Limb (tissue), 2 donors: ENCODE results near the gene TGFBRAP1.
"Not testable (repeated sequence)": the region's sequence is repeated elsewhere in the genome, so short reads cannot be mapped to it uniquely, and the experiment has no call there.

Experiments used
- DNase-seq, 2 donors: peaks; one replicate each; pipeline ENCODE4 v3.0.0-alpha.2; 2016; ENCODE audit errors: extremely low spot score in 2 of 2

The TGFBRAP1 gene

GRCh38 chr2:105357122-105357521 is 27.6 kb upstream of the TGFBRAP1 start:
- no peak for DNase-seq

- DNase-seq: peak in 1 of 2 donors; percentile 56
These were observed 15.3 kb upstream of the TGFBRAP1 start for GRCh38 chr2:105344704-105345345.

GRCh38 chr2:105339414-105339813 is 9.9 kb upstream of the TGFBRAP1 start:
- DNase-seq: no peak

- DNase-seq: no peak
These were observed 8.5 kb upstream of the TGFBRAP1 start for GRCh38 chr2:105338020-105338385.

- DNase-seq: peak; percentile 94 to 95
These were observed 7.8 kb upstream of the TGFBRAP1 start, which contains the start of gene C2orf49 for GRCh38 chr2:105337122-105338019. C2orf49 (plus strand) TSS chr2:105337540; CDS start chr2:105337588, 48 bp downstream.

- no peak for DNase-seq
These were observed 7.2 kb upstream of the TGFBRAP1 start for GRCh38 chr2:105336786-105337121.

- no peak for DNase-seq
These were observed 5.9 kb upstream of the TGFBRAP1 start for GRCh38 chr2:105335469-105335868.

GRCh38 chr2:105334211-105334610 is 4.7 kb upstream of the TGFBRAP1 start:
- DNase-seq: no peak

- no peak for DNase-seq
These were observed 1.3 kb upstream of the TGFBRAP1 start for GRCh38 chr2:105330681-105331375.

GRCh38 chr2:105329197-105329554 is 359 bp downstream of the TGFBRAP1 start:
- peak in 1 of 2 donors; percentile 6 for DNase-seq

- DNase-seq: no peak
These were observed 996 bp downstream of the TGFBRAP1 start for GRCh38 chr2:105328281-105329196.

- no peak for DNase-seq
These were observed 1.8 kb downstream of the TGFBRAP1 start for GRCh38 chr2:105327690-105328089.

- not testable (repeated sequence) for DNase-seq
These were observed 2.3 kb downstream of the TGFBRAP1 start for GRCh38 chr2:105327271-105327670.

GRCh38 chr2:105325389-105325963 is 4.1 kb downstream of the TGFBRAP1 start:
- DNase-seq: no peak

- no peak for DNase-seq
These were observed 4.8 kb downstream of the TGFBRAP1 start for GRCh38 chr2:105324732-105325131.

- DNase-seq: no peak
These were observed 5.4 kb downstream of the TGFBRAP1 start for GRCh38 chr2:105324101-105324500.

- DNase-seq: no peak
These were observed 6.4 kb downstream of the TGFBRAP1 start for GRCh38 chr2:105323111-105323510.

- no peak for DNase-seq
These were observed 7.5 kb downstream of the TGFBRAP1 start for GRCh38 chr2:105321875-105322646.

GRCh38 chr2:105320651-105321215 is 8.8 kb downstream of the TGFBRAP1 start:
- no peak for DNase-seq

GRCh38 chr2:105317937-105318336 is 11.6 kb downstream of the TGFBRAP1 start:
- DNase-seq: no peak
